NCI-H146 treated with DMSO at 0.1 percent for 48 hours (cell line): ENCODE data around the gene ZNF429.
"Not testable (repeated sequence)": the region's sequence is repeated elsewhere in the genome, so short reads cannot be mapped to it uniquely, and the experiment has no call there.

Experiments
- DNase-seq: peaks from one replicate; lab custom pipeline; 2025; ENCODE audit not compliant: unreplicated experiment; lab: John Stamatoyannopoulos, UW

ZNF429 gene

GRCh38 chr19:21505459-21506451 is at the start of gene ZNF429:
Gene ZNF429 (plus strand): TSS chr19:21505602. CDS start chr19:21505772, 170 bp downstream.
- peak; percentile 93 for DNase-seq

GRCh38 chr19:21460686-21461085 is 44.7 kb upstream of the ZNF429 start:
- DNase-seq = no peak

GRCh38 chr19:21462540-21462939 is 42.9 kb upstream of the ZNF429 start:
- no peak for DNase-seq

GRCh38 chr19:21463449-21464105 is 41.8 kb upstream of the ZNF429 start:
- DNase-seq = peak; percentile 52

GRCh38 chr19:21466627-21467026 is 38.8 kb upstream of the ZNF429 start:
- no peak for DNase-seq

GRCh38 chr19:21468791-21469190 is 36.6 kb upstream of the ZNF429 start:
- DNase-seq = no peak

- no peak for DNase-seq
These were observed 32.9 kb upstream of the ZNF429 start for GRCh38 chr19:21472507-21472906.

DNA sequence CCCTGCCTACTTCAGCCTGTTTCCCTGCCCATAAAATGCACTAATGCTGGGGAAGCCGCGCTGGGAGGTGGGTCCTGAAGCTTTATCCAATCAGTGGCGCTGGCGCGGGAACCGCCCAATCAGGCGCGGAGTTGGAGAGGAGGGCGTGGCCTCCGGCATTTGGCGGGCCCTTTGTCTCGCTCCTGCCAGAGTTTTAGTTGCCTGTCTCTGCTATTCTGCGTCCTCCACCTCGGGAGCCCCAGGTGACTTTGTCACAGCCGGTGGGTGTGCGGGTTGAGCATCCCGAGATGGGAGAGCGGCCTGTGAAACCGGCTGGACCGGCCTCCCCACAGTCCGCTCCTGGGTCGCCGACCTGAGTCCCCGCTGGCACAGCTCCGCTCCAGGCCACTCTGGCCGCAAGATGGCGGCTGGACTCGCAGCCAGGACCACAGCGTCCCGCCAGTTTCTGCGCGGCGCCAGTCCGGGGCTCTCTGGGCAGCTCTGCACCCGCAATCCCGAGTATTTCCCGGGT is 30.7 kb upstream of the ZNF429 start:
- DNase-seq = no peak

DNA sequence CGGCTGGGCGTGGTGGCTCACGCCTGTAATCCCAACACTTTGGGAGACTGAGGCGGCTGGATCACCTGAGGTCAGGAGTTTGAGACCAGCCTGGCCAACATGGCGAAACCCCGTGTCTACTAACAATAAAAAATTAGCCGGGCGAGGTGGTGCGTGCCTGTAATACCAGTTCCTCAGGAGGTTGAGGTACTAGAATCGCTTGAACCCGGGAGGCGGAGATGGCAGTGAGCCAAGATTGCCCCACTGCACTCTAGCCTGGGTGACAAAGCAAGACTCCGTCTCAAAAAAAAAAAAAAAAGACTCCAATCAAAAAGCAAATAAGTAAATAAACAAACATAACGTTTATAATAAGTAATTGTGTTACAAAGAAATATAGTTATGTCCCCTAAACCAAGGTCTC is 23.0 kb upstream of the ZNF429 start:
- DNase-seq = not testable (repeated sequence)

DNA sequence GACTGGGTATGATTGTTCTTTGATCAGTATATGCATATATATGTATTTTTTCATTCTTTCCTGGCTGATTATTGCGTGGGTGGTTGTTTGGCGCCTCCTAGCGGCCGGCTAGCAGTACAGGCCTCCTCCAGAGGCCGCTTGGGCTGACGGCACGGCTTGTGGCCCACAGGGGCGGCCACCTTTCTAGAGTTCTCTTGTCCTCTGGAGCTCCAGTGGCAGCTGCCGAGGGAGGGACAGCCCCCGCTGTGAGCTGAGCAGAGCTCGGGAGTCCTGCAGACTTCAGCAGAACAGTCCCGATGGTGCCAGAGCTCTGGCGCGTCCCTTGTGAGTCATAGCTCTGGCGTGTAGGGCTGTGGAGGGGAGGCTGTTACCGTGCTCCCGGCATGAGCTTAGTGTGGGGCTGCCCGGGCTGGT is 22.5 kb upstream of the ZNF429 start:
- DNase-seq = no peak

DNA sequence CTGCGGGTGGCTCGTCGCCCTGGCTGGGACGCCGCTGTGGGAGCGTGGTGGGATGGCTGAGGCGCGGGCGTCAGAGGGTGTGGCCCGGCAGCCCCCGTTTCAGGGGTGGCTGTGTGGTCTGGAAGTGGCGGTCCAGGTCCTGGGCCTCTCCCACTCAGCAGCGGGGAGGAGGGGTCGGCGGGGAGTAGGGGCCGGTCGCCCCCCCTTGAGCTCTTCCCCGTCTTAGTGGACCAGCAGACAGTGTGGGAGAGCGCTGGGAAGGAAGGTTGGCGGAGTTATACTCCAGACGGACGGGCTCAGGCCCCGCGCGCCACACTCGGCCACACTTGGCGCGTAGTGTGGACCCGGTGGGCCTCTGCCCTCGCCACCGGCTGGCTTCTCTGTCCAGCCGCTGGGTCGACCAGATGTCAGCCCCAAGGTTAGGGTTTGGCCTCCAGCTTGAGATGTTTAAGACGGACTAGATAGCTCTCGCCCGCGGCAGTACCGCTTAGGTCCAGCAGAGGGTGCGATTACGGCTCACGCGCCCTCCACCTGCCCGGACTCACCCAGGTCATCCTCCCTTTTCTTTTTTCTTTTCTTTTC is 21.7 kb upstream of the ZNF429 start:
- DNase-seq = no peak

DNA sequence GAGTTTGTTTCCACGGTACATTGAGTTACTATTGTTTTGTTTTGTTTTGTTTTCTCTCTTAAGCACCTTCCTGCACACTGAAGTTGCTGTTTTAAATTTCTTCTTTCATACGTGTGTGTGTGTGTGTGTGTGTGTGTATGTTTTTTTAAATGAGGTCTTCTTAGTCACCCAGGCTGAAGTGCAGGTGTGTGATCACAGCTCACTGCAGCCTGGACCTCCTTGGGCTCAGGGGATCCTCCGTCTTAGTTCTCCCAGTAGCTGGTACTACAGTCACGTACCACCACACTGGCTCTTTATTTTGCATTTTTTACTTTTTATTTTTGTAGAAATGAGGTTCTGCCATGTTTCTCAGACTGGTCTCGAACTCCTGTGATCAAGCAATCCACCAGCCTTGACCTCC is 20.8 kb upstream of the ZNF429 start:
- DNase-seq = no peak

DNA sequence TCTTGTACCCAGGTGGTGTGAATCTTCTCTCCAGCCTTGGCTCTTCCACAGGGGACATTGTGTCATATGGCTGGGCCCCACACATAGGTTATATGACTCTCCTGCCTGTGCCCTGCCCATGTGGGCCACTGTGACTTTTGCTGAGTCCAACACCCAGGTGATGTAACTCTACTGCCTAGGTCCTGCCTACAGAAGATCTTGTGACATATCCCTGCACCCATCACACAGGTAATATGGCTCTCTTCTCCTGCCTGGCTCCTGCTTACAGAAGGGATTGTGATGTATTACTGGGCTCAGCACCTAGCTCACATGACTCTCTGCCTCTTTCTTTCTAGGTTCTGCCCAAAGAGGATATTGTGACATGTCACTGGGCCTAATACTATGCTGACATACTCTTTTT is 19.5 kb upstream of the ZNF429 start:
- no peak for DNase-seq

GRCh38 chr19:21487969-21488368 is 17.4 kb upstream of the ZNF429 start:
- DNase-seq = no peak

DNA sequence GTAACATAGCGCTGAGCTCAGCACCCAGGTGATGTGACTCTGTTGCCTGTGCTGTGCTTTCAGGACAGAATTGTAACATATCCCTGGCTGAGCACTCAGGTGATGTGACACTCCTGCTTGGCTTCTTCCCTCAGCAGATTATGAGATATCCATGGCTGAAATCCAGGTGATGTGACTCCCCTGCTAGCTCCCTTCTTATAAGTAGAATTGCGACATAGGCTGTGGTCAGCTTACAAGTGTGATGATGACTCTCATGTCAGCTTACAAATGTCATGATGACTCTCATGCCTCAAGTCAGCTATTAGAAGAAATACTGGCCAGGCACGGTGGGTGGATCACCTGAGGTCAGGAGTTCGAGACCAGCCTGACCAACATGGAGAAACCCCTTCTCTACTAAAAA is 14.3 kb upstream of the ZNF429 start:
- DNase-seq = no peak

DNA sequence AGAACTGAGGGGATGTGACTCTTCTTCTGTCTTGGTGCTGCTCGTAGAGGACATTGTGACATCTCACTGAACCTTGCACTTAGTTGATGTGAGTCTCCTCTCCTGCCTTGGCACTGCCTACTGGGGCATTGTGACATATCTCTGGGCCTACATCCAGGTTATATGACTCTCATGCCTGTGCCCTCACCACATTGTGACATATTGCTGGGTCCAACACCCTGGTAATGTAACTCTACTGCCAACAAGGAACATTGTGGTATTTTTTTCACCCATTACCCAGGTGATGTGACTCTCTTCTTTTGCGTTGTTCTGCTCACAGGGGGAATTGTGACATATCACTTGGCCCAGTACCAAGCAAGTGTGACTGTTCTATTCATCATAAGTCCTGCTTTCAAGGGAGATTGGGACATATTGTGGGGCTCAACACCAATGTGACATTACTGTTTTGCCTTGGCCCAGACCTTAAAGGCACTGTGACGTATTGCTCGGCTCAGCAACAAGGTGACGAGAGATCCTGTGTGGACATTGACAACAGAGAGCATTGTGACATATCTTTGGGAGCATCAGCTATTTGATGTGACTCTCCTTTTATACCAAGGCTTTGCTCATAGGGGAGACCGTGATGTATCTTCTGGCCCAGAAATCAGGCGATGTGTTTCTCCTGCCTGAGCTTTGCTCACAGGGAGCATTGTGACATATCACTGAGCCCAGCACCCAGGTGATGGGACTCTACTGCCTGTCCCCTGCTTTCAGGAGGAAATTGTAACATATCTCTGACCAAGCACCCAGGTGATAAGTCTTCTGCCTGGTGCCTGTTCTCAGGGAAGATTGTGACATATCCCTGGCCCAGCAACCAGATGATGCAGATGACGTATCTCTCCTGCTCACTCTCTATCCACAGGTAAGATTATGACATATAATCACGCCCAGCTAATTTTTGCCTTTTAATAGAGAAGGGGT is 12.2 kb upstream of the ZNF429 start:
- no peak for DNase-seq

DNA sequence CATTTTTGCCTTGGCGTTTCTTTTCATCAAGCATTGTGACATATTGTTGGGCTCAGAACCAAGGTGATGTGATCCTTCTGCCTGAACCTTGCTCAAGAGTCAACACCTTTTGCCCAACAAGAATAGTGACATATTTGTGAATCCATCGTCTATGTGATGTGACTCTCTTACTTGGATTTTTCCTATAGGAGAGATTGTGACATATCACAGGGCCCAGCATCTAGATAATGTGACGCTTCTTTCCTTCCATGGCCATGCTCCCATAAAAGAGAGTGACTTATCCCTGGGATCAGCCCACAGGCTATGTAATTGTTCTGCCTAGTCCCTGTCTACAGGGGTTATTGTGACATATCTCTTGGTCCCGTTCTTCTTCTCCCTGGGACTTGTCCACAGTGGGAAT is 8.5 kb upstream of the ZNF429 start:
- no peak for DNase-seq

- DNase-seq = no peak
These were observed 6.8 kb upstream of the ZNF429 start for GRCh38 chr19:21498651-21499050.

DNA sequence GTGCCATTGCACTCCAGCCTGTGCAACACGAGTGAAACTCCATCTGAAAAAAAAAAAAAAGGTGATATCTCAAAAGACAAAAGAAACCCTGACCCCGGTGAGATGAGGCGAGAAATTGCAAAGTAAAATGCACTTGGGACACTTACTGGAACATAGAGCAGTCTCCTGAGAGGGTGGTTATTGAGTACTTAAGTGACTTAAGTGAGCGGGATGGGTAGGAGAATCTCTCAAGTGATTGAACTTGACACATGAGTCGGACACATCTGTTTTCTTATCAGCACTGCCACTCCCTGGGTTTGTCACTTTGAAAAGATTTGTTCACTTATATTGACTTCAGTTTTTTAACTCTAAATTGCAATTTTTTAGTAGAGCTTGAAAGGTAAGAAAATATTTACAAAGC is 2.8 kb downstream of the ZNF429 start:
- no peak for DNase-seq

DNA sequence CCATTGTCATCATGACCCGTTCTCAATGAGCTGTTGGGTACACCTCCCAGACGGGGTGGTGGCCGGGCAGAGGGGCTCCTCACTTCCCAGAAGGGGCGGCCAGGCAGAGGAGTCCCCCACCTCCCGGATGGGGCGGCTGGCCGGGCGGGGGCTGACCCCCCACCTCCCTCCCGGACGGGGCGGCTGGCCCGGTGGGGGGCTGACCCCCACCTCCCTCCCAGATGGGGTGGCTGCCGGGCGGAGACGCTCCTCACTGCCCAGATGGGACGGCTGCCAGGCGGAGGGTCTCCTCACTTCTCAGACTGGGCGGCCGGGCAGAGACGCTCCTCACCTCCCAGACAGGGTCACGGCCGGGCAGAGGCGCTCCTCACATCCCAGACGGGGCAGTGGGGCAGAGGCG is 5.7 kb downstream of the ZNF429 start:
- DNase-seq = not testable (repeated sequence)
